HEK293 (cell line): ENCODE results near the gene ZFAND5.

ENCODE experiments used
- KLF1 ChIP-seq: fragments of 450-650 bp; formaldehyde crosslinking; IDR thresholded peaks from 2 replicates; pipeline ENCODE4 v1.5.1; 2016; ENCODE audit warnings: missing biosample characterization, missing genetic modification characterization
- KLF10 ChIP-seq: fragments of 450-650 bp; IDR thresholded peaks from 2 replicates; pipeline ENCODE4 v1.5.1; 2018; ENCODE audit warnings: missing biosample characterization, mild to moderate bottlenecking, missing genetic modification characterization
- ZBTB21 ChIP-seq: fragments of 450-650 bp; formaldehyde crosslinking; IDR thresholded peaks from 2 replicates; pipeline ENCODE4 v1.5.1; 2017; ENCODE audit warnings: missing biosample characterization, missing genetic modification characterization
- ZIC2 ChIP-seq: fragments of 450-650 bp; formaldehyde crosslinking; IDR thresholded peaks from 2 replicates; pipeline ENCODE4 v1.5.1; 2016; ENCODE audit warnings: missing biosample characterization, missing genetic modification characterization
- TF ChIP-seq, protein P1 (sequence below): fragments of 450-650 bp; formaldehyde crosslinking; IDR thresholded peaks from 2 replicates; pipeline ENCODE4 v1.5.1; 2016; ENCODE audit warnings: missing biosample characterization, missing genetic modification characterization
- TF ChIP-seq, protein P2 (sequence below): fragments of 450-650 bp; formaldehyde crosslinking; IDR thresholded peaks from 2 replicates; pipeline ENCODE4 v1.5.1; 2016; ENCODE audit warnings: missing biosample characterization, missing genetic modification characterization

DNA sequence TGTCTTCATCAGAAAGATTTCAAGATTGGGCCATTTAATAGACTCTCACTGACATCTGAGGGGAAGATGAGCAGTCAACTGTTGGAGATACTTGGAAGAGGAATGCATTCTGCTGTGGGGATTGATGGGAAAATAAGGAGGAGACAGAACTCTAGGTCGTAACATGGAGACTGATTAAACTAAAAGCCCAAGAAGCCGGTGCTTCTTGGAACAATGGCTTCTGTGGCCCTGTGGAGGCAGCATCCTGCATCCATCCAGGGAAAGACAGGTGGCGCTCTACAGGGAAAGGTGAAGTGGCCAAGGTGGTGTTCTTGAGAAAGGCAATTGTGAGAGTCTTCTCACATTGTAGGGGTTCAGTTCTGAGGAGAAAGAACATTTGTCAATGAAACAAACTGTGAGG is 31.3 kb downstream of the ZFAND5 start:
- TF ChIP-seq, protein P1, sequence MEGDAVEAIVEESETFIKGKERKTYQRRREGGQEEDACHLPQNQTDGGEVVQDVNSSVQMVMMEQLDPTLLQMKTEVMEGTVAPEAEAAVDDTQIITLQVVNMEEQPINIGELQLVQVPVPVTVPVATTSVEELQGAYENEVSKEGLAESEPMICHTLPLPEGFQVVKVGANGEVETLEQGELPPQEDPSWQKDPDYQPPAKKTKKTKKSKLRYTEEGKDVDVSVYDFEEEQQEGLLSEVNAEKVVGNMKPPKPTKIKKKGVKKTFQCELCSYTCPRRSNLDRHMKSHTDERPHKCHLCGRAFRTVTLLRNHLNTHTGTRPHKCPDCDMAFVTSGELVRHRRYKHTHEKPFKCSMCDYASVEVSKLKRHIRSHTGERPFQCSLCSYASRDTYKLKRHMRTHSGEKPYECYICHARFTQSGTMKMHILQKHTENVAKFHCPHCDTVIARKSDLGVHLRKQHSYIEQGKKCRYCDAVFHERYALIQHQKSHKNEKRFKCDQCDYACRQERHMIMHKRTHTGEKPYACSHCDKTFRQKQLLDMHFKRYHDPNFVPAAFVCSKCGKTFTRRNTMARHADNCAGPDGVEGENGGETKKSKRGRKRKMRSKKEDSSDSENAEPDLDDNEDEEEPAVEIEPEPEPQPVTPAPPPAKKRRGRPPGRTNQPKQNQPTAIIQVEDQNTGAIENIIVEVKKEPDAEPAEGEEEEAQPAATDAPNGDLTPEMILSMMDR (tag by site-specific recombination): no peak
- TF ChIP-seq KLF1 (tag by site-specific recombination): no peak
- TF ChIP-seq KLF10 (tag by site-specific recombination): no peak
- no peak for TF ChIP-seq ZBTB21 (tag by site-specific recombination)
- TF ChIP-seq, protein P2, sequence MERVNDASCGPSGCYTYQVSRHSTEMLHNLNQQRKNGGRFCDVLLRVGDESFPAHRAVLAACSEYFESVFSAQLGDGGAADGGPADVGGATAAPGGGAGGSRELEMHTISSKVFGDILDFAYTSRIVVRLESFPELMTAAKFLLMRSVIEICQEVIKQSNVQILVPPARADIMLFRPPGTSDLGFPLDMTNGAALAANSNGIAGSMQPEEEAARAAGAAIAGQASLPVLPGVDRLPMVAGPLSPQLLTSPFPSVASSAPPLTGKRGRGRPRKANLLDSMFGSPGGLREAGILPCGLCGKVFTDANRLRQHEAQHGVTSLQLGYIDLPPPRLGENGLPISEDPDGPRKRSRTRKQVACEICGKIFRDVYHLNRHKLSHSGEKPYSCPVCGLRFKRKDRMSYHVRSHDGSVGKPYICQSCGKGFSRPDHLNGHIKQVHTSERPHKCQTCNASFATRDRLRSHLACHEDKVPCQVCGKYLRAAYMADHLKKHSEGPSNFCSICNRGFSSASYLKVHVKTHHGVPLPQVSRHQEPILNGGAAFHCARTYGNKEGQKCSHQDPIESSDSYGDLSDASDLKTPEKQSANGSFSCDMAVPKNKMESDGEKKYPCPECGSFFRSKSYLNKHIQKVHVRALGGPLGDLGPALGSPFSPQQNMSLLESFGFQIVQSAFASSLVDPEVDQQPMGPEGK: no peak
- no peak for TF ChIP-seq ZIC2 (tag by site-specific recombination)
